ENCODE measurements around the gene DGKD.

Gene DGKD

DNA sequence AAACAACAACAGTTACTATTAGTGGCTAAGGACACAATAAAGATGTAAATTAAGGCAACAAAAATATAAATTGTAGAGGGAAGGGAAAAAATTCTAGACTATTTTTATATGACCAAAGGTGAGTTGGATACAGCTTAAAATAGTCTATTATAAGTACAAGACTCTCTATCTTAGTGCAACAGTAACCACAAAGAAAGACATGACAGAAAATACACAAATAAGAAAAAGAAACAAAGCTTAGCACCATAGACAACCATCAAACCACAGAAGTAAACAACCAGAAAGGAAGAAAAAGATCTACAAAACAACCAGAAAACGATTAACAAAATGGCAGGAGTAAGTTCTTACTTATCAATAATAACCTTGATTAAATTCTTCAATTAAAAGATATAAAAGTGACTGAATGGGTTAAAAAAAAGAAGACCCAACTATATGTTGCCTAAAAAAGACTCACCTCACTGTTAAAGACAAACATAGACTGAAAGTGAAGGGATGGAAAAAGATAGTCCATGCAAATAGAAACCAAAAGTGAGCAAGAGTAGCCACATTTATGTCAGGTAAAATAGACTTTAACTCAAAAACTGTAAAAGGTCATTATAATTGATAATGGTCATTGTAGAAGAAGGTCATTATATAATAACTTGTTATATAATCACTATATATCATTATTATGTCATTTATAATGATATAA is 149.8 kb downstream of the DGKD start:
- H3K4me3 ChIP-seq (ENCODE audit: low read length), result no peak overlapping the region
- TF ChIP-seq, protein P1, sequence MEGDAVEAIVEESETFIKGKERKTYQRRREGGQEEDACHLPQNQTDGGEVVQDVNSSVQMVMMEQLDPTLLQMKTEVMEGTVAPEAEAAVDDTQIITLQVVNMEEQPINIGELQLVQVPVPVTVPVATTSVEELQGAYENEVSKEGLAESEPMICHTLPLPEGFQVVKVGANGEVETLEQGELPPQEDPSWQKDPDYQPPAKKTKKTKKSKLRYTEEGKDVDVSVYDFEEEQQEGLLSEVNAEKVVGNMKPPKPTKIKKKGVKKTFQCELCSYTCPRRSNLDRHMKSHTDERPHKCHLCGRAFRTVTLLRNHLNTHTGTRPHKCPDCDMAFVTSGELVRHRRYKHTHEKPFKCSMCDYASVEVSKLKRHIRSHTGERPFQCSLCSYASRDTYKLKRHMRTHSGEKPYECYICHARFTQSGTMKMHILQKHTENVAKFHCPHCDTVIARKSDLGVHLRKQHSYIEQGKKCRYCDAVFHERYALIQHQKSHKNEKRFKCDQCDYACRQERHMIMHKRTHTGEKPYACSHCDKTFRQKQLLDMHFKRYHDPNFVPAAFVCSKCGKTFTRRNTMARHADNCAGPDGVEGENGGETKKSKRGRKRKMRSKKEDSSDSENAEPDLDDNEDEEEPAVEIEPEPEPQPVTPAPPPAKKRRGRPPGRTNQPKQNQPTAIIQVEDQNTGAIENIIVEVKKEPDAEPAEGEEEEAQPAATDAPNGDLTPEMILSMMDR (conservative IDR thresholded peaks at IDR 0.05; ENCODE audit: low read depth, low read length), result no peak
- DNase-seq (ENCODE audit: low read depth), result no peak

GRCh38 chr2:233513953-233514655 is 159.8 kb downstream of the DGKD start:
- H3K4me3 ChIP-seq (ENCODE audit: low read length), result no peak overlapping the region
- TF ChIP-seq, protein P1 (conservative IDR thresholded peaks at IDR 0.05; ENCODE audit: low read depth, low read length), result no peak
- DNase-seq (ENCODE audit: low read depth), result no peak

DNA sequence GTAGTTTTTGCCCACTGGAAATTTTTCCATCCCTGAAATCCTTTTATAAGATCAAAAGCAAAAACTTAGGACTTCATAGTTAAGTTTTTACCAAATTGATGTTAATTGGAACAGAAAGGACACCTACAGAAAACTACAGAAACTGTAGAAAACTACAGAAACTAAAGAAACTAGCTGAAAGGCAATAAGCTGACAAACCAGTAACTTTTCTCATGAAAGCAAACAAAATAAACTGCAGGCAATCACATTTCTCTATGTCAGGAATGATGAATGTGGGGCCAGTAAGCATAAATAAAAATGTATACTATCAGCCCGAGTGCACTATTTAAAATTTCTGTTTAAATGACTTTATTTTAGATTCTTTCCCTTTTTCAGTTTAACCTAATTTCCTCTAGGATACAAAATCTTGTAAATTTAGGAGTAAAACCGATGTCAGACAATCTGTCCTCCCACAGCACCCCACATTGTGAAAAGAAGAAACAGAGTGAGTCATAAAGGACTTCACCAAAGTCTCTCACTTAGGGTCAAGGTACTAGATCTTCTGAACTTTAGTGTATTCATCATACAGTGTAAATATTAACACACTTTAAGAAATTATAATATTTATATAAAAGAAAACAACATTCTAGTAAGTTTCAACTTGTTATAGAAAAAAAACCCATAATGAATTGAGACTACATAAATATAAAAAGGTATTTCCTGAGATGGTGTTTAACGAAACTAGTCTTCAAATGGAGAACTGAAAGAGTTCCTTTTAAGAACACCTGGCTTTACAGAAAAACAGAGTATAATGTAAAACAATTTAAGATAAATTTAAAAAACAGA is 165.7 kb downstream of the DGKD start:
- H3K4me3 ChIP-seq (ENCODE audit: low read length), result no peak overlapping the region
- TF ChIP-seq, protein P1 (conservative IDR thresholded peaks at IDR 0.05; ENCODE audit: low read depth, low read length), result no peak
- DNase-seq (ENCODE audit: low read depth), result no peak
